OCI-LY1 (cell line): ENCODE data around the gene AHSA1.

Experiments
- H2AFZ ChIP-seq: fragments of 200-600 bp; sonication (generic), shearing (Covaris generic); 2 replicates; pipeline ENCODE4 v1.6.0; 2014; ENCODE audit warnings: antibody characterized with exemption, mild to moderate bottlenecking, low read length
- H3F3A ChIP-seq: fragments of 200-600 bp; sonication (generic), shearing (Covaris generic); 2 replicates; pipeline ENCODE4 v1.6.0; 2014; ENCODE audit warnings: mild to moderate bottlenecking, antibody characterized with exemption, low read length, moderate library complexity; ENCODE audit not compliant: insufficient read depth
- H3K27ac ChIP-seq: fragments of 200-600 bp; sonication (generic); 2 replicates; pipeline ENCODE4 v1.5.1; 2014; ENCODE audit warnings: low read length, mixed run types, mild to moderate bottlenecking, low read depth; ENCODE audit not compliant: poor library complexity, severe bottlenecking
- H3K27me3 ChIP-seq: fragments of 200-600 bp; sonication (generic); 2 replicates; pipeline ENCODE4 v1.6.0; 2014; ENCODE audit warnings: antibody characterized with exemption, mild to moderate bottlenecking, low read length, moderate library complexity; ENCODE audit not compliant: insufficient read depth
- H3K36me3 ChIP-seq: fragments of 200-600 bp; sonication (generic); 2 replicates; pipeline ENCODE4 v1.6.1; 2014; ENCODE audit warnings: mild to moderate bottlenecking, antibody characterized with exemption, low read length, moderate library complexity, mixed read lengths; ENCODE audit not compliant: insufficient read depth
- H3K4me1 ChIP-seq: fragments of 200-600 bp; sonication (generic); 2 replicates; pipeline ENCODE4 v1.5.1; 2014; ENCODE audit warnings: mild to moderate bottlenecking, low read length, moderate library complexity; ENCODE audit not compliant: insufficient read depth, severe bottlenecking
- H3K4me2 ChIP-seq: fragments of 200-600 bp; sonication (generic), shearing (Covaris generic); 2 replicates; pipeline ENCODE4 v1.6.1; 2014; ENCODE audit warnings: low read length
- H3K4me3 ChIP-seq: fragments of 200-600 bp; sonication (generic); 2 replicates; pipeline ENCODE4 v1.5.1; 2014; ENCODE audit warnings: low read length, low read depth, mild to moderate bottlenecking, mixed read lengths; ENCODE audit not compliant: poor library complexity, severe bottlenecking
- H3K79me2 ChIP-seq: fragments of 200-600 bp; shearing (Covaris generic); 2 replicates; pipeline ENCODE4 v1.6.1; 2016; ENCODE audit warnings: mixed run types, low read length, mixed read lengths; ENCODE audit not compliant: insufficient read depth
- H3K9ac ChIP-seq: fragments of 200-600 bp; sonication (generic), shearing (Covaris generic); 2 replicates; pipeline ENCODE4 v1.6.1; 2014; ENCODE audit warnings: mild to moderate bottlenecking, low read length, mixed read lengths
- H3K9me2 ChIP-seq: fragments of 200-600 bp; sonication (generic), shearing (Covaris generic); 2 replicates; pipeline ENCODE4 v1.6.1; 2014; ENCODE audit warnings: low read depth, mild to moderate bottlenecking, low read length, mixed read lengths
- H3K9me3 ChIP-seq: fragments of 200-600 bp; shearing (Covaris generic); 2 replicates; pipeline ENCODE4 v1.6.1; 2014; ENCODE audit warnings: low read length, mixed read lengths
- H4K20me1 ChIP-seq: fragments of 200-600 bp; sonication (generic), shearing (Covaris generic); 2 replicates; pipeline ENCODE4 v1.6.0; 2016; ENCODE audit warnings: mild to moderate bottlenecking, low read length; ENCODE audit not compliant: insufficient read depth
- EZH2 ChIP-seq: fragments of 200-600 bp; sonication (generic), shearing (Covaris generic); IDR thresholded peaks from 2 replicates; pipeline ENCODE4 v1.8.0; 2017; ENCODE audit warnings: borderline replicate concordance, mixed run types, mild to moderate bottlenecking, antibody characterized with exemption, low read length, moderate library complexity, mixed read lengths
- TF ChIP-seq, protein P1 (sequence below): fragments of 200-600 bp; sonication (generic), shearing (Covaris generic); IDR thresholded peaks from 2 replicates; pipeline ENCODE4 v1.5.1; 2017; ENCODE audit warnings: mild to moderate bottlenecking, antibody characterized with exemption, low read length, moderate library complexity, mixed read lengths

Gene AHSA1

GRCh38 chr14:77508249-77508648, 50.4 kb downstream of the AHSA1 start:
- no peak for TF ChIP-seq EZH2
- TF ChIP-seq, protein P1, sequence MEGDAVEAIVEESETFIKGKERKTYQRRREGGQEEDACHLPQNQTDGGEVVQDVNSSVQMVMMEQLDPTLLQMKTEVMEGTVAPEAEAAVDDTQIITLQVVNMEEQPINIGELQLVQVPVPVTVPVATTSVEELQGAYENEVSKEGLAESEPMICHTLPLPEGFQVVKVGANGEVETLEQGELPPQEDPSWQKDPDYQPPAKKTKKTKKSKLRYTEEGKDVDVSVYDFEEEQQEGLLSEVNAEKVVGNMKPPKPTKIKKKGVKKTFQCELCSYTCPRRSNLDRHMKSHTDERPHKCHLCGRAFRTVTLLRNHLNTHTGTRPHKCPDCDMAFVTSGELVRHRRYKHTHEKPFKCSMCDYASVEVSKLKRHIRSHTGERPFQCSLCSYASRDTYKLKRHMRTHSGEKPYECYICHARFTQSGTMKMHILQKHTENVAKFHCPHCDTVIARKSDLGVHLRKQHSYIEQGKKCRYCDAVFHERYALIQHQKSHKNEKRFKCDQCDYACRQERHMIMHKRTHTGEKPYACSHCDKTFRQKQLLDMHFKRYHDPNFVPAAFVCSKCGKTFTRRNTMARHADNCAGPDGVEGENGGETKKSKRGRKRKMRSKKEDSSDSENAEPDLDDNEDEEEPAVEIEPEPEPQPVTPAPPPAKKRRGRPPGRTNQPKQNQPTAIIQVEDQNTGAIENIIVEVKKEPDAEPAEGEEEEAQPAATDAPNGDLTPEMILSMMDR, result no peak
- H2AFZ ChIP-seq, result no peak overlapping the region
- H3F3A ChIP-seq, result no peaks in the 10 kb centered on the region
- H3K27ac ChIP-seq, result no peak overlapping the region
- peaks cover 51% of the 10 kb centered on the region for H3K36me3 ChIP-seq
- H3K79me2 ChIP-seq, result no peaks in the 10 kb centered on the region
- H3K4me1 ChIP-seq, result no peaks in the 10 kb centered on the region
- H3K27me3 ChIP-seq, result no peaks in the 10 kb centered on the region
- no peak overlapping the region for H3K9ac ChIP-seq
- H3K9me2 ChIP-seq, result no peaks in the 10 kb centered on the region
- no peak overlapping the region for H3K4me3 ChIP-seq
- no peak overlapping the region for H3K4me2 ChIP-seq
- H3K9me3 ChIP-seq, result no peaks in the 10 kb centered on the region
- H4K20me1 ChIP-seq, result no peaks in the 10 kb centered on the region

DNA sequence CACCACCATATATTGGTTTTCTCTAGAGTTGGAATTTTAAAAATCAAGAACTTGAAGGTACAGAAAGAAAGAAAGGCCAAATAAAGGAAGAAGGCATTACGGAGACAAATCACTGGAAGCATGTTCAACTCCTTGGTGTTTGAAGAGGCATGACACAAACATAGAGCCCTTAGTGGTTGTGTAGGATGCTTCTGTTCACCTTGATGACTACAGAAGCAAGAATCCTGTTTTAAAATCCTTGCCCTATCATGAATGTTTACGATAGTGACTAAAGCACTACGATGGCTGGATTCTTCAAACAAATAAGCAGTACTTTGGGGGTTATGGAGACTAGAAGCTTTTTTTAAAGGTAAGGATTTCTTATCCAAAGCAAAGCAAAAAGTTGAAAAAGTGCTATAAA, 51.0 kb downstream of the AHSA1 start:
- no peaks in the 10 kb centered on the region for H3K79me2 ChIP-seq
- no peak for TF ChIP-seq EZH2
- TF ChIP-seq, protein P1, result no peak
- H3K27ac ChIP-seq, result no peak overlapping the region
- H3K9ac ChIP-seq, result no peak overlapping the region
- H3K9me2 ChIP-seq, result no peaks in the 10 kb centered on the region
- no peaks in the 10 kb centered on the region for H3K27me3 ChIP-seq
- no peaks in the 10 kb centered on the region for H3F3A ChIP-seq
- no peaks in the 10 kb centered on the region for H4K20me1 ChIP-seq
- H3K36me3 ChIP-seq, result peaks cover 51% of the 10 kb centered on the region
- no peaks in the 10 kb centered on the region for H3K9me3 ChIP-seq
- H3K4me3 ChIP-seq, result no peak overlapping the region
- no peaks in the 10 kb centered on the region for H3K4me1 ChIP-seq
- H2AFZ ChIP-seq, result no peak overlapping the region
- no peak overlapping the region for H3K4me2 ChIP-seq

DNA sequence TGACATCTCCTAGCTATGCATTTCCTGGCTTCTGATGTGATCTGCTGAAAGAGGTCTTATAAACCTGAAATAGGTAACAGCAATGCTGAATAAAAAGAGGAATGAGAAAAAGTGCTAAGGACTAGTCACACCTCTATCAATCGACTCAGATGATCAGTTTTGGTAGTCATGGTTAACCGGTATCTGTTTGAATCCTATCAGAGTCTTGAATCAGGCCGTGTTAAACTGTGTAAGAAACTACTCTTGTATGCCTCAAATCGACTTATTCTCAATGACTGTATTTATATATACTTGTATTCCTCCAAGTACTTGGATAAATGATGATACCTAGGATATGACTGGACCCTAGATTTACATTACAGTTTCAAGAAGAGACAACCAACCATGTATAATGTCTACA, 51.5 kb downstream of the AHSA1 start:
- Histone ChIP-seq H4K20me1 (no peaks in the 10 kb centered on the region), H3K4me3 (no peak overlapping the region), H3K36me3 (peaks cover 51% of the 10 kb centered on the region), H2AFZ (no peak overlapping the region), H3F3A (no peaks in the 10 kb centered on the region), H3K27me3 (no peaks in the 10 kb centered on the region), H3K79me2 (no peaks in the 10 kb centered on the region), H3K9me3 (no peaks in the 10 kb centered on the region), H3K4me2 (no peak overlapping the region), H3K4me1 (no peaks in the 10 kb centered on the region), H3K9ac (no peak overlapping the region), H3K27ac (no peak overlapping the region), H3K9me2 (no peaks in the 10 kb centered on the region)
- TF ChIP-seq EZH2, result no peak
- TF ChIP-seq, protein P1, result no peak
